ENCODE data around the gene CDH24. TPM values are rescaled to one million over a fixed set of nuclear protein-coding genes. Genes with fewer than 3 reads are reported as not detected.

CDH24 gene
- total and polyA plus RNA-seq, 9 of the 15 experiments (the other 6 are each of a cell fraction or from before 2014, with no cell fraction given), result 0.04 to 16.2 (median 4.9) TPM

DNA sequence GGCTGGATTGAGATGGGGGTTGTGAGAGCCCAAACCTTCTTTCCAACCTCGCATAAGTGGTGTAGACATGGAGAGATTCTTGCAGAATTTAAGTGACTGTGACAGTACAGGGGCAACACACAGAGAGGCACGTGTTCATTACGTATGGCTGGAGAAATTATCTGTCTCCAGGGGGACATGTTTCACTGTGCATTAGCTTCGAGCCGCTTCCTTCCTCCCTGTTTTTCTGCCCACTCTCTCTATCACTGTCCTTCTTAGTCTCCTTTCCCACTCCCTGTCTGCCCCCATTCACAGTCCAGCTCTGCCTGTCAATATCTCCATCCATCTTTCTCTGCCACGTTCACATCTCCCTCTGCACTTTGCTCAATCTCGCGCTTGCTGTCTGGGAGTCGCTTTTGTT is 35.9 kb downstream of the CDH24 start (continued):
- TF ChIP-seq, protein P1, sequence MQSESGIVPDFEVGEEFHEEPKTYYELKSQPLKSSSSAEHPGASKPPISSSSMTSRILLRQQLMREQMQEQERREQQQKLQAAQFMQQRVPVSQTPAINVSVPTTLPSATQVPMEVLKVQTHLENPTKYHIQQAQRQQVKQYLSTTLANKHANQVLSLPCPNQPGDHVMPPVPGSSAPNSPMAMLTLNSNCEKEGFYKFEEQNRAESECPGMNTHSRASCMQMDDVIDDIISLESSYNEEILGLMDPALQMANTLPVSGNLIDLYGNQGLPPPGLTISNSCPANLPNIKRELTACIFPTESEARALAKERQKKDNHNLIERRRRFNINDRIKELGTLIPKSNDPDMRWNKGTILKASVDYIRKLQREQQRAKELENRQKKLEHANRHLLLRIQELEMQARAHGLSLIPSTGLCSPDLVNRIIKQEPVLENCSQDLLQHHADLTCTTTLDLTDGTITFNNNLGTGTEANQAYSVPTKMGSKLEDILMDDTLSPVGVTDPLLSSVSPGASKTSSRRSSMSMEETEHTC (IDR thresholded peaks at IDR 0.05), result no peak
- TF ChIP-seq DACH1 (IDR thresholded peaks at IDR 0.05; ENCODE audit: partially characterized antibody) (no peak), CREM (IDR thresholded peaks at IDR 0.05; ENCODE audit: low read depth) (peak; percentile 32; the same call in 1 of the 2 replicates), HNRNPL (IDR thresholded peaks at IDR 0.05; ENCODE audit: low read depth, low read length) (no peak), ZNF445 (CRISPR knock-in tag; IDR thresholded peaks at IDR 0.05; ENCODE audit: low read depth) (no peak), BHLHE40 (IDR thresholded peaks at IDR 0.05; ENCODE audit: low read length) (peak; percentile 3; the same call in 1 of the 2 replicates), ZNF140 (CRISPR knock-in tag; IDR thresholded peaks at IDR 0.05) (no peak), RAD21 (CRISPR knock-in tag; conservative IDR thresholded peaks at IDR 0.05 in 1 of 2, IDR thresholded peaks at IDR 0.05 in 1 of 2) (no peak), EGR1 (conservative IDR thresholded peaks at IDR 0.05) (peak; percentile 4; the same call in 1 of the 2 replicates), POLR2B (IDR thresholded peaks at IDR 0.05; ENCODE audit: low read depth, partially characterized antibody) (peak; percentile 20), SMARCB1 (IDR thresholded peaks at IDR 0.05; ENCODE audit: insufficient read length, low read depth) (no peak), TAL1 (IDR thresholded peaks at IDR 0.05) (no peak)
- TF ChIP-seq, protein P2, sequence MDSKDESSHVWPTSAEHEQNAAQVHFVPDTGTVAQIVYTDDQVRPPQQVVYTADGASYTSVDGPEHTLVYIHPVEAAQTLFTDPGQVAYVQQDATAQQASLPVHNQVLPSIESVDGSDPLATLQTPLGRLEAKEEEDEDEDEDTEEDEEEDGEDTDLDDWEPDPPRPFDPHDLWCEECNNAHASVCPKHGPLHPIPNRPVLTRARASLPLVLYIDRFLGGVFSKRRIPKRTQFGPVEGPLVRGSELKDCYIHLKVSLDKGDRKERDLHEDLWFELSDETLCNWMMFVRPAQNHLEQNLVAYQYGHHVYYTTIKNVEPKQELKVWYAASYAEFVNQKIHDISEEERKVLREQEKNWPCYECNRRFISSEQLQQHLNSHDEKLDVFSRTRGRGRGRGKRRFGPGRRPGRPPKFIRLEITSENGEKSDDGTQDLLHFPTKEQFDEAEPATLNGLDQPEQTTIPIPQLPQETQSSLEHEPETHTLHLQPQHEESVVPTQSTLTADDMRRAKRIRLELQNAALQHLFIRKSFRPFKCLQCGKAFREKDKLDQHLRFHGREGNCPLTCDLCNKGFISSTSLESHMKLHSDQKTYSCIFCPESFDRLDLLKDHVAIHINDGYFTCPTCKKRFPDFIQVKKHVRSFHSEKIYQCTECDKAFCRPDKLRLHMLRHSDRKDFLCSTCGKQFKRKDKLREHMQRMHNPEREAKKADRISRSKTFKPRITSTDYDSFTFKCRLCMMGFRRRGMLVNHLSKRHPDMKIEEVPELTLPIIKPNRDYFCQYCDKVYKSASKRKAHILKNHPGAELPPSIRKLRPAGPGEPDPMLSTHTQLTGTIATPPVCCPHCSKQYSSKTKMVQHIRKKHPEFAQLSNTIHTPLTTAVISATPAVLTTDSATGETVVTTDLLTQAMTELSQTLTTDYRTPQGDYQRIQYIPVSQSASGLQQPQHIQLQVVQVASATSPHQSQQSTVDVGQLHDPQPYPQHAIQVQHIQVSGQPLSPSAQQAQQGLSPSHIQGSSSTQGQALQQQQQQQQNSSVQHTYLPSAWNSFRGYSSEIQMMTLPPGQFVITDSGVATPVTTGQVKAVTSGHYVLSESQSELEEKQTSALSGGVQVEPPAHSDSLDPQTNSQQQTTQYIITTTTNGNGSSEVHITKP (IDR thresholded peaks at IDR 0.05; ENCODE audit: partially characterized antibody), result peak; percentile 94
- TF ChIP-seq, protein P3, sequence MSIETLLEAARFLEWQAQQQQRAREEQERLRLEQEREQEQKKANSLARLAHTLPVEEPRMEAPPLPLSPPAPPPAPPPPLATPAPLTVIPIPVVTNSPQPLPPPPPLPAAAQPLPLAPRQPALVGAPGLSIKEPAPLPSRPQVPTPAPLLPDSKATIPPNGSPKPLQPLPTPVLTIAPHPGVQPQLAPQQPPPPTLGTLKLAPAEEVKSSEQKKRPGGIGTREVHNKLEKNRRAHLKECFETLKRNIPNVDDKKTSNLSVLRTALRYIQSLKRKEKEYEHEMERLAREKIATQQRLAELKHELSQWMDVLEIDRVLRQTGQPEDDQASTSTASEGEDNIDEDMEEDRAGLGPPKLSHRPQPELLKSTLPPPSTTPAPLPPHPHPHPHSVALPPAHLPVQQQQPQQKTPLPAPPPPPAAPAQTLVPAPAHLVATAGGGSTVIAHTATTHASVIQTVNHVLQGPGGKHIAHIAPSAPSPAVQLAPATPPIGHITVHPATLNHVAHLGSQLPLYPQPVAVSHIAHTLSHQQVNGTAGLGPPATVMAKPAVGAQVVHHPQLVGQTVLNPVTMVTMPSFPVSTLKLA (conservative IDR thresholded peaks at IDR 0.05), result 0 out of 4 replicates have a peak, but pooled peaks of 1 of the 2 experiments have one; percentile 37
